HepG2 (cell line): ENCODE measurements around the gene JMJD6. TPM values are rescaled to one million over a fixed set of nuclear protein-coding genes. Genes with fewer than 3 reads are reported as not detected.

Experiments
- ARNTL ChIP-seq: sonication (generic); formaldehyde crosslinking; IDR thresholded peaks from 2 replicates; pipeline ENCODE4 v1.4.0; 2020; ENCODE audit warnings: mild to moderate bottlenecking, missing genetic modification reagents
- HNF4A ChIP-seq: sonication (generic); formaldehyde crosslinking; IDR thresholded peaks from 2 replicates; pipeline ENCODE4 v1.4.0; 2020; ENCODE audit warnings: missing genetic modification reagents
- IRX3 ChIP-seq: sonication (generic); formaldehyde crosslinking; IDR thresholded peaks from 2 replicates; pipeline ENCODE4 v1.8.1; 2023; ENCODE audit warnings: mild to moderate bottlenecking, low read depth, missing genetic modification reagents, borderline replicate concordance
- MTF1 ChIP-seq: sonication (generic); formaldehyde crosslinking; IDR thresholded peaks from 2 replicates; pipeline ENCODE4 v1.5.0; 2020; ENCODE audit warnings: missing genetic modification reagents
- NCOA1 ChIP-seq: sonication (generic); formaldehyde crosslinking; IDR thresholded peaks from 2 replicates; pipeline ENCODE4 v1.9.0; 2021; ENCODE audit warnings: missing genetic modification reagents
- NR3C1 ChIP-seq: sonication (generic); formaldehyde crosslinking; IDR thresholded peaks from 2 replicates; pipeline ENCODE4 v1.4.0; 2020; ENCODE audit warnings: missing genetic modification reagents
- RBAK ChIP-seq: sonication (generic); formaldehyde crosslinking; IDR thresholded peaks from 2 replicates; pipeline ENCODE4 v1.5.1; 2020; ENCODE audit warnings: mild to moderate bottlenecking, missing genetic modification reagents
- RBM39 ChIP-seq: fragments of 200-400 bp; formaldehyde crosslinking; IDR thresholded peaks from one replicate; pipeline ENCODE4 v1.6.1; 2018; ENCODE audit warnings: antibody characterized with exemption, mild to moderate bottlenecking, low read depth, low read length; ENCODE audit not compliant: poor library complexity, severe bottlenecking
- RFXAP ChIP-seq: sonication (generic); formaldehyde crosslinking; IDR thresholded peaks from 2 replicates; pipeline ENCODE4 v1.4.0; 2020; ENCODE audit warnings: missing genetic modification reagents, borderline replicate concordance
- SMAD1 ChIP-seq: sonication (generic); formaldehyde crosslinking; IDR thresholded peaks from 2 replicates; pipeline ENCODE4 v1.4.0; 2020; ENCODE audit warnings: missing genetic modification reagents, low read depth, mild to moderate bottlenecking, borderline replicate concordance
- STAT5B ChIP-seq: sonication (generic); formaldehyde crosslinking; IDR thresholded peaks from 2 replicates; pipeline ENCODE4 v1.4.0; 2020; ENCODE audit warnings: missing genetic modification reagents
- SYNCRIP ChIP-seq: fragments of 200-400 bp; formaldehyde crosslinking; IDR thresholded peaks from 2 replicates; pipeline ENCODE4 v1.6.1; 2018; ENCODE audit warnings: mild to moderate bottlenecking, low read depth, low read length; ENCODE audit not compliant: insufficient read depth
- TCF7 ChIP-seq: sonication (generic); IDR thresholded peaks from 2 replicates; pipeline ENCODE4 v1.6.1; 2016; ENCODE audit warnings: antibody characterized with exemption, low read depth
- ZFY ChIP-seq: sonication (generic); formaldehyde crosslinking; IDR thresholded peaks from 2 replicates; pipeline ENCODE4 v1.4.0; 2020; ENCODE audit warnings: missing genetic modification reagents
- ZNF264 ChIP-seq: sonication (generic); formaldehyde crosslinking; IDR thresholded peaks from 2 replicates; pipeline ENCODE4 v1.4.0; 2020; ENCODE audit warnings: missing genetic modification reagents
- ZNF34 ChIP-seq: sonication (generic); formaldehyde crosslinking; IDR thresholded peaks from 2 replicates; pipeline ENCODE4 v1.4.0; 2020; ENCODE audit warnings: mild to moderate bottlenecking, missing genetic modification reagents, borderline replicate concordance
- ZNF431 ChIP-seq: sonication (generic); formaldehyde crosslinking; IDR thresholded peaks from 2 replicates; pipeline ENCODE4 v1.9.0; 2022; ENCODE audit warnings: missing genetic modification reagents, low read depth, mild to moderate bottlenecking, borderline replicate concordance
- ZNF446 ChIP-seq: sonication (generic); formaldehyde crosslinking; IDR thresholded peaks from 2 replicates; pipeline ENCODE4 v1.5.0; 2020; ENCODE audit warnings: mild to moderate bottlenecking, missing genetic modification reagents
- ZNF629 ChIP-seq: sonication (generic); formaldehyde crosslinking; conservative IDR thresholded peaks from 2 replicates; pipeline ENCODE4 v1.5.0; 2020; ENCODE audit warnings: missing genetic modification reagents
- ZNF879 ChIP-seq: sonication (generic); formaldehyde crosslinking; IDR thresholded peaks from 2 replicates; pipeline ENCODE4 v1.8.1; 2023; ENCODE audit warnings: missing genetic modification reagents
- polyA plus RNA-seq, 8 experiments: library from polyadenylated mRNA; depleted of rRNA in 3 of 8; stranded (reverse) in 7 of 8; unstranded in 1 of 8; fragments of >200 nt; fragmentation: Illumina TruSeq in 4 of 8; extraction: Trizol in 4 of 8; gene quantifications; 2 replicates each; pipeline versions ENCODE4 v1.2.1 to v1.2.3, GENCODE V29; 2011 to 2016; ENCODE audit warnings: low read depth in 4 of 8, missing spikeins in 1 of 8, mixed read lengths in 1 of 8; ENCODE audit not compliant: insufficient read depth in 1 of 8
- total RNA-seq, 5 experiments: library from RNA; depleted of rRNA; stranded (reverse); fragments of >200 nt; fragmentation: Illumina TruSeq; extraction: Trizol; gene quantifications; 2 replicates each; pipeline ENCODE4 v1.2.3, GENCODE V29; 2016; ENCODE audit warnings: low read depth in 1 of 5
- TF ChIP-seq, protein P1 (sequence below): sonication (generic); formaldehyde crosslinking; conservative IDR thresholded peaks from 2 replicates; pipeline ENCODE4 v1.4.0; 2020; ENCODE audit warnings: missing genetic modification reagents
- TF ChIP-seq, protein P2 (sequence below): sonication (generic); formaldehyde crosslinking; IDR thresholded peaks from 2 replicates; pipeline ENCODE4 v1.4.0; 2020; ENCODE audit warnings: mild to moderate bottlenecking, missing genetic modification reagents

JMJD6 gene
- total and polyA plus RNA-seq, 2 of the 13 experiments (the other 11 are each of a cell fraction or from before 2014, with no cell fraction given), result 33.6 to 41.0 TPM

DNA sequence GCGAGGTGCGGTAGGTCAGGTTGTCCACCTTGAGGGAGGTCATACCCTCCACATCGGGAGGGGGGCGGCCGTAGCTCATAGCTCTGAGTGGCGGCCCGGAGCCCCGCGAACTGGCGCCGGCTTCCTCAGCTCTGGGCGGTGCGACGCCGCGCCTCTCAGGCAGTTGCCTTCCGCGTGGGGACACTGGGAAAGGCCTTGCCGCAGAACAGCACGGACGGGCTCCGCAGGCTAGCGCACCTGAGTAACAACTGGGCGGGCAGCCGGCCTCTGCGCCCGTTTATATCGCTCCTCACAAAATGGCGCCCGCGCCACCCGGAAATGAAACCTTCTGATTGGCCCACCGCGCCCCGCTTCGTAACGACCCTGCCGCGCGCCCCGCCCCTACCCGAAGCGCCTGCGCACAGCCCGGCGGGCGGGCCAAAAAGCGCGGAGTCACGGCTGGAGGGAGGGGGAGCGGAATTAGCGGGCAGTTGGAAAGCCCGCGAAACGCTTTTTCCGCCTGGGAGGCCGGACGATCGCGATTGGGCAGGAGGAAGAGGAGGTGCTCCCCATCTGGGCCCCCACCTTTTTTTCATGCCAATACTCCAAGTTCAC lies 10.8 kb upstream of the JMJD6 start, which contains the start of gene SRSF2 (continued):
- TF ChIP-seq HNF4A (CRISPR knock-in tag) (0 out of 2 replicates have a peak, but pooled peaks have one; percentile 17), ZNF446 (no peak), MTF1 (CRISPR knock-in tag) (peak; percentile 88; the same call in 1 of the 2 replicates), ZNF431 (CRISPR knock-in tag) (peak; percentile 96), IRX3 (CRISPR knock-in tag) (peak; percentile 27; the same call in 1 of the 2 replicates), NR3C1 (CRISPR knock-in tag) (no peak), ZFY (CRISPR knock-in tag) (peak; percentile 99), SMAD1 (no peak; the same call in 1 of the 2 replicates), RBAK (CRISPR knock-in tag) (peak; percentile 36; the same call in 1 of the 2 replicates), RFXAP (CRISPR knock-in tag) (peak; percentile 73; the same call in 1 of the 2 replicates), ZNF264 (CRISPR knock-in tag) (peak; percentile 90; the same call in 1 of the 2 replicates), ZNF629 (peak; percentile 58; the same call in 1 of the 2 replicates), STAT5B (CRISPR knock-in tag) (peak; percentile 95), SYNCRIP (no peak), RBM39 (peak; percentile 100), ZNF879 (CRISPR knock-in tag) (peak; percentile 96), ARNTL (CRISPR knock-in tag) (no peak; the same call in 1 of the 2 replicates), TCF7 (no peak; the same call in 1 of the 2 replicates), ZNF34 (CRISPR knock-in tag) (no peak), NCOA1 (CRISPR knock-in tag) (peak; percentile 91; the same call in 1 of the 2 replicates)
- TF ChIP-seq, protein P1, sequence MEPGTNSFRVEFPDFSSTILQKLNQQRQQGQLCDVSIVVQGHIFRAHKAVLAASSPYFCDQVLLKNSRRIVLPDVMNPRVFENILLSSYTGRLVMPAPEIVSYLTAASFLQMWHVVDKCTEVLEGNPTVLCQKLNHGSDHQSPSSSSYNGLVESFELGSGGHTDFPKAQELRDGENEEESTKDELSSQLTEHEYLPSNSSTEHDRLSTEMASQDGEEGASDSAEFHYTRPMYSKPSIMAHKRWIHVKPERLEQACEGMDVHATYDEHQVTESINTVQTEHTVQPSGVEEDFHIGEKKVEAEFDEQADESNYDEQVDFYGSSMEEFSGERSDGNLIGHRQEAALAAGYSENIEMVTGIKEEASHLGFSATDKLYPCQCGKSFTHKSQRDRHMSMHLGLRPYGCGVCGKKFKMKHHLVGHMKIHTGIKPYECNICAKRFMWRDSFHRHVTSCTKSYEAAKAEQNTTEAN (CRISPR knock-in tag), result peak; percentile 87
- TF ChIP-seq, protein P2, sequence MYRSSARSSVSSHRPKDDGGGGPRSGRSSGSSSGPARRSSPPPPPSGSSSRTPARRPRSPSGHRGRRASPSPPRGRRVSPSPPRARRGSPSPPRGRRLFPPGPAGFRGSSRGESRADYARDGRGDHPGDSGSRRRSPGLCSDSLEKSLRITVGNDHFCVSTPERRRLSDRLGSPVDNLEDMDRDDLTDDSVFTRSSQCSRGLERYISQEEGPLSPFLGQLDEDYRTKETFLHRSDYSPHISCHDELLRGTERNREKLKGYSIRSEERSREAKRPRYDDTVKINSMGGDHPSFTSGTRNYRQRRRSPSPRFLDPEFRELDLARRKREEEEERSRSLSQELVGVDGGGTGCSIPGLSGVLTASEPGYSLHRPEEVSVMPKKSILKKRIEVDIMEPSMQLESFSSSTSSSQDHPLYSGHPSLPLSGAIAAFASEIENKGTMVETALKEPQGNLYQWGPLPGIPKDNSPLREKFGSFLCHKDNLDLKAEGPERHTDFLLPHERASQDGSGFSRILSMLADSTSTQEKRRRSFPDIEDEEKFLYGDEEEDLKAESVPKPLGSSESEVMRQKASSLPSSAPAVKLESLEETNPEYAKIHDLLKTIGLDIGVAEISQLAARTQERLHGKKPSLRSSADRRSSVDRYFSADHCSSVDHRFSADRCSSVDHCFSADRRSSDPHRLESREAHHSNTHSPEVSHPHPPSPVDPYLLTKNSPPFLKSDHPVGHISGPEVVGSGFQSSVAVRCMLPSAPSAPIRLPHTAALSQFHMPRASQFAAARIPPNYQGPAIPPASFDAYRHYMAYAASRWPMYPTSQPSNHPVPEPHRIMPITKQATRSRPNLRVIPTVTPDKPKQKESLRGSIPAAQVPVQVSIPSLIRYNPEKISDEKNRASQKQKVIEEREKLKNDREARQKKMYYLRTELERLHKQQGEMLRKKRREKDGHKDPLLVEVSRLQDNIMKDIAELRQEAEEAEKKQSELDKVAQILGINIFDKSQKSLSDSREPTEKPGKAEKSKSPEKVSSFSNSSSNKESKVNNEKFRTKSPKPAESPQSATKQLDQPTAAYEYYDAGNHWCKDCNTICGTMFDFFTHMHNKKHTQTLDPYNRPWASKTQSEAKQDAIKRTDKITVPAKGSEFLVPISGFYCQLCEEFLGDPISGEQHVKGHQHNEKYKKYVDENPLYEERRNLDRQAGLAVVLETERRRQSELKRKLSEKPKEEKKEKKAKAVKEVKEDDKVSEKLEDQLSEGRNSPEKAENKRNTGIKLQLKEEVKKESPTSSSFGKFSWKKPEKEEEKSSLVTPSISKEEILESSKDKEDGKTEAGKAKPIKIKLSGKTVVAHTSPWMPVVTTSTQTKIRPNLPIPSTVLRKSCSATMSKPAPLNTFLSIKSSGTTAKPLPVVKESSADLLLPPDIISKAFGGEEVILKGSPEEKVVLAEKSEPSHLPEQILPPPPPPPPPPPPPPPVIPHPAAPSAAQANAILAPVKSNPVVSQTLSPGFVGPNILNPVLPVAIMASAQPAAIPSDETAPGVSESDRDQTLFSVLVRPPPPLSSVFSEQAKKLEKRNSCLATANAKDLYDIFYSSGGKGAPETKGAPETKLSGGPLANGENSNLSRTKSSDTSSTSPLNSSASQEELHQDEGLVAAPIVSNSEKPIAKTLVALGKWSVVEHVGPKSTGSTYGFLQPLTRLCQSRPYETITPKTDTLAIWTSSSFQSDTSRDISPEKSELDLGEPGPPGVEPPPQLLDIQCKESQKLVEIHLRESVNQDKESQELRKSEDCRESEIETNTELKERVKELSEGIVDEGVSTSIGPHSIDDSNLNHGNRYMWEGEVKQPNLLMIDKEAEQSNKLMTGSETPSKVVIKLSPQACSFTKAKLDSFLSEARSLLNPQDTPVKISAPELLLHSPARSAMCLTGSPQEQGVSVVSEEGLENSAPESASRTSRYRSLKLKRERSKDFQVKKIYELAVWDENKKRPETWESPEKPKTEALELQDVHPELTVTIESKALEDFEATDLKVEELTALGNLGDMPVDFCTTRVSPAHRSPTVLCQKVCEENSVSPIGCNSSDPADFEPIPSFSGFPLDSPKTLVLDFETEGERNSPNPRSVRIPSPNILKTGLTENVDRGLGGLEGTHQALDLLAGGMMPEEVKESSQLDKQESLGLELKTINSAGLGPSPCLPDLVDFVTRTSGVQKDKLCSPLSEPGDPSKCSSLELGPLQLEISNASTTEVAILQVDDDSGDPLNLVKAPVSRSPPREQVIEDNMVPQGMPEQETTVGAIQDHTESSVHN (CRISPR knock-in tag), result peak; percentile 56; the same call in 1 of the 2 replicates
